GM08714 (cell line): Measurements from ENCODE around the gene PRSS56.

Experiments
- H3K4me3 ChIP-seq: fragments of 200-500 bp; sonication (Bioruptor generic); 2 replicates; pipeline ENCODE4 v1.5.1; 2014; ENCODE audit warnings: mild to moderate bottlenecking, low read length, inconsistent platforms
- ZNF274 ChIP-seq: IDR thresholded peaks from 2 replicates; pipeline ENCODE4 v1.6.1; 2012; ENCODE audit warnings: mild to moderate bottlenecking, low read depth, low read length

PRSS56 gene

GRCh38 chr2:232491139-232491780, 28.9 kb upstream of the PRSS56 start:
- H3K4me3 ChIP-seq: no peak overlapping the region
- no peak for TF ChIP-seq ZNF274

GRCh38 chr2:232492236-232492848, 27.8 kb upstream of the PRSS56 start:
- H3K4me3 ChIP-seq: no peak overlapping the region
- TF ChIP-seq ZNF274: no peak

GRCh38 chr2:232492963-232493700, 27.1 kb upstream of the PRSS56 start:
- TF ChIP-seq ZNF274: no peak
- no peak overlapping the region for H3K4me3 ChIP-seq

- H3K4me3 ChIP-seq: no peak overlapping the region
- no peak for TF ChIP-seq ZNF274
Measured at GRCh38 chr2:232493701-232494474, 26.3 kb upstream of the PRSS56 start.

- H3K4me3 ChIP-seq: no peak overlapping the region
- no peak for TF ChIP-seq ZNF274
Measured at GRCh38 chr2:232494542-232494941, 25.6 kb upstream of the PRSS56 start.

- TF ChIP-seq ZNF274: no peak
Measured at GRCh38 chr2:232495292-232495691, 24.9 kb upstream of the PRSS56 start.

GRCh38 chr2:232496501-232497270, 23.5 kb upstream of the PRSS56 start:
- H3K4me3 ChIP-seq: no peak overlapping the region
- no peak for TF ChIP-seq ZNF274

More at GRCh38 chr2:232495292-232495691, 24.9 kb upstream of the PRSS56 start:
- no peak overlapping the region for H3K4me3 ChIP-seq

- TF ChIP-seq ZNF274: no peak
Measured at GRCh38 chr2:232497348-232497747, 22.8 kb upstream of the PRSS56 start.

GRCh38 chr2:232498452-232498851, 21.7 kb upstream of the PRSS56 start:
- no peak overlapping the region for H3K4me3 ChIP-seq
- TF ChIP-seq ZNF274: no peak

More at GRCh38 chr2:232497348-232497747, 22.8 kb upstream of the PRSS56 start:
- no peak overlapping the region for H3K4me3 ChIP-seq

GRCh38 chr2:232501331-232501771, 18.8 kb upstream of the PRSS56 start:
- no peak overlapping the region for H3K4me3 ChIP-seq
- TF ChIP-seq ZNF274: no peak

GRCh38 chr2:232501794-232502390, 18.3 kb upstream of the PRSS56 start:
- no peak overlapping the region for H3K4me3 ChIP-seq
- no peak for TF ChIP-seq ZNF274

GRCh38 chr2:232502511-232502910, 17.7 kb upstream of the PRSS56 start:
- no peak for TF ChIP-seq ZNF274
- no peak overlapping the region for H3K4me3 ChIP-seq
